Measurements from ENCODE around the gene SLC1A4.
"Not testable (repeated sequence)": the region's sequence is repeated elsewhere in the genome, so short reads cannot be mapped to it uniquely, and the experiment has no call there.

The SLC1A4 gene

GRCh38 chr2:64963719-64964118 lies 25.5 kb upstream of the SLC1A4 start:
- no peak for DNase-seq (ENCODE audit: low read depth)

- no peak for DNase-seq (ENCODE audit: low read depth)
Observed at GRCh38 chr2:64966017-64966416, 23.2 kb upstream of the SLC1A4 start.

GRCh38 chr2:64966839-64967238 lies 22.4 kb upstream of the SLC1A4 start:
- DNase-seq (ENCODE audit: low read depth) = no peak

GRCh38 chr2:64967601-64968000 lies 21.6 kb upstream of the SLC1A4 start:
- DNase-seq (ENCODE audit: low read depth) = no peak

GRCh38 chr2:64969086-64969485 lies 20.1 kb upstream of the SLC1A4 start:
- not testable (repeated sequence) for DNase-seq (ENCODE audit: low read depth)

- no peak for DNase-seq (ENCODE audit: low read depth)
Observed at GRCh38 chr2:64970495-64970894, 18.7 kb upstream of the SLC1A4 start.

GRCh38 chr2:64972426-64972825 lies 16.8 kb upstream of the SLC1A4 start:
- DNase-seq (ENCODE audit: low read depth) = no peak

- peak; percentile 49 for DNase-seq (ENCODE audit: low read depth)
Observed at GRCh38 chr2:64972876-64973275, 16.3 kb upstream of the SLC1A4 start.

GRCh38 chr2:64975232-64975821 lies 13.9 kb upstream of the SLC1A4 start:
- peak; percentile 88 for DNase-seq (ENCODE audit: low read depth)

GRCh38 chr2:64976276-64976675 lies 12.9 kb upstream of the SLC1A4 start:
- DNase-seq (ENCODE audit: low read depth) = no peak

GRCh38 chr2:64978514-64979268 lies 10.5 kb upstream of the SLC1A4 start:
- peak; percentile 69 for DNase-seq (ENCODE audit: low read depth)

GRCh38 chr2:64979744-64980143 lies 9.5 kb upstream of the SLC1A4 start:
- no peak for DNase-seq (ENCODE audit: low read depth)

GRCh38 chr2:64980183-64980582 lies 9.0 kb upstream of the SLC1A4 start:
- DNase-seq (ENCODE audit: low read depth) = no peak

- DNase-seq (ENCODE audit: low read depth) = no peak
Observed at GRCh38 chr2:64982311-64982857, 6.8 kb upstream of the SLC1A4 start.

GRCh38 chr2:64982932-64983331 lies 6.3 kb upstream of the SLC1A4 start:
- no peak for DNase-seq (ENCODE audit: low read depth)

GRCh38 chr2:64985447-64985846 lies 3.8 kb upstream of the SLC1A4 start:
- DNase-seq (ENCODE audit: low read depth) = no peak

- DNase-seq (ENCODE audit: low read depth) = peak; percentile 71
Observed at GRCh38 chr2:64987001-64987955, 1.9 kb upstream of the SLC1A4 start.

GRCh38 chr2:64987956-64988419 lies 1.2 kb upstream of the SLC1A4 start:
- no peak for DNase-seq (ENCODE audit: low read depth)

GRCh38 chr2:64988420-64989125 lies 626 bp upstream of the SLC1A4 start:
- DNase-seq (ENCODE audit: low read depth) = peak; percentile 95

- DNase-seq (ENCODE audit: low read depth) = peak; percentile 44
Observed at GRCh38 chr2:64989982-64990614, 899 bp downstream of the SLC1A4 start.

- DNase-seq (ENCODE audit: low read depth) = no peak
Observed at GRCh38 chr2:64990876-64991275, 1.7 kb downstream of the SLC1A4 start.
